Peyer's patch (tissue), 4 donors: ENCODE measurements around the gene CSGALNACT2. TPM values are rescaled to one million over a fixed set of nuclear protein-coding genes. Genes with fewer than 3 reads are reported as not detected.
A peak's percentile ranks its signal among the peaks of the same experiment; 100 is the strongest.
"Not testable (repeated sequence)": the region's sequence is repeated elsewhere in the genome, so short reads cannot be mapped to it uniquely, and the experiment has no call there.

Source experiments
- DNase-seq, 3 donors: peaks; one replicate each; pipeline ENCODE4 v3.0.0-alpha.2; 2017 to 2019
- H3K27ac ChIP-seq, 4 donors: fragments of 200-600 bp; sonication (generic); one replicate each; pipeline ENCODE4 v1.5.1; 2016 to 2019
- H3K27me3 ChIP-seq, 2 donors: fragments of 200-600 bp; sonication (generic); one replicate each; pipeline ENCODE4 v1.5.1; 2019
- H3K36me3 ChIP-seq, 3 donors: fragments of 200-600 bp; sonication (generic); one replicate each; pipeline ENCODE4 v1.5.1; 2016 to 2019
- H3K4me1 ChIP-seq, 4 donors: fragments of 200-600 bp; sonication (generic); one replicate each; pipeline ENCODE4 v1.5.1; 2016 to 2019
- H3K4me3 ChIP-seq, 4 donors: fragments of 200-600 bp; sonication (generic); 1 replicate in 3 of 4; 2 replicates in 1 of 4; pipeline ENCODE4 v1.5.1; 2016 to 2019; ENCODE audit warnings: mild to moderate bottlenecking in 1 of 4
- H3K9me3 ChIP-seq, 4 donors: fragments of 200-600 bp; sonication (generic); one replicate each; pipeline ENCODE4 v1.5.1; 2016 to 2019; ENCODE audit warnings: mild to moderate bottlenecking in 1 of 4
- POLR2A ChIP-seq, 2 donors: fragments of 450-650 bp; IDR thresholded peaks; one replicate each; pipeline ENCODE4 v1.5.1; 2017; ENCODE audit warnings: antibody characterized with exemption in 2 of 2, mild to moderate bottlenecking in 2 of 2, moderate library complexity in 2 of 2
- total RNA-seq, 4 donors: library from RNA; depleted of rRNA; stranded (reverse); fragments of >200 nt; gene quantifications; one replicate each; pipeline ENCODE4 v1.1.0, GENCODE V29; 2016
- TF ChIP-seq, protein P1 (sequence below), 6 experiments: fragments of 450-650 bp in 4 of 6; fragments of 200-600 bp in 2 of 6; sonication (generic) in 1 of 6; IDR thresholded peaks; one replicate each; pipeline ENCODE4 v1.5.1; 2017 to 2019; ENCODE audit warnings: antibody characterized with exemption in 6 of 6, mild to moderate bottlenecking in 3 of 6, moderate library complexity in 1 of 6

CSGALNACT2 gene
- total RNA-seq, 4 donors from 2014 or later: 5.8 to 24.8 (median 7.9) TPM

- TF ChIP-seq POLR2A (IDR thresholded peaks at IDR 0.05): no peak
- TF ChIP-seq, protein P1, sequence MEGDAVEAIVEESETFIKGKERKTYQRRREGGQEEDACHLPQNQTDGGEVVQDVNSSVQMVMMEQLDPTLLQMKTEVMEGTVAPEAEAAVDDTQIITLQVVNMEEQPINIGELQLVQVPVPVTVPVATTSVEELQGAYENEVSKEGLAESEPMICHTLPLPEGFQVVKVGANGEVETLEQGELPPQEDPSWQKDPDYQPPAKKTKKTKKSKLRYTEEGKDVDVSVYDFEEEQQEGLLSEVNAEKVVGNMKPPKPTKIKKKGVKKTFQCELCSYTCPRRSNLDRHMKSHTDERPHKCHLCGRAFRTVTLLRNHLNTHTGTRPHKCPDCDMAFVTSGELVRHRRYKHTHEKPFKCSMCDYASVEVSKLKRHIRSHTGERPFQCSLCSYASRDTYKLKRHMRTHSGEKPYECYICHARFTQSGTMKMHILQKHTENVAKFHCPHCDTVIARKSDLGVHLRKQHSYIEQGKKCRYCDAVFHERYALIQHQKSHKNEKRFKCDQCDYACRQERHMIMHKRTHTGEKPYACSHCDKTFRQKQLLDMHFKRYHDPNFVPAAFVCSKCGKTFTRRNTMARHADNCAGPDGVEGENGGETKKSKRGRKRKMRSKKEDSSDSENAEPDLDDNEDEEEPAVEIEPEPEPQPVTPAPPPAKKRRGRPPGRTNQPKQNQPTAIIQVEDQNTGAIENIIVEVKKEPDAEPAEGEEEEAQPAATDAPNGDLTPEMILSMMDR (IDR thresholded peaks at IDR 0.05): no peak
- DNase-seq: no peak
Observed at GRCh38 chr10:43136995-43137716, 1.1 kb upstream of the CSGALNACT2 start.

DNA sequence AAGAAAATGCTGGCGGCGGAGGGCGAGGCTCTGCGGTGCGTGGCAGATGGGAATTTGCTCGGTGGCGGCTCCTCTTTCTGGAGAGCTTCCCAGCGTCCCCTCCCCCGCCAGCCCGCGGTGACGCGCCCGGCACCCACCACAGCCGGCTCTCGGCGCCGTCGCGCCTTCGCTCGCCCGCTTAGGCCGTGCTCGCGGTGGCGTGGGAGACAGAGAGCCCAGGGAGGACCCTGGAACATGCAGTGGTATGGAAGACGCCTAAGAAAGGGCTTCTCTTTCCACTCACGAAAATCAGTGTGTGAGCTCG is 576 bp upstream of the CSGALNACT2 start:
- Histone ChIP-seq H3K9me3 (no peaks in the 10 kb centered on the region), H3K36me3 (no peaks in the 10 kb centered on the region), H3K27ac (peak overlapping the region; percentile 91 to 97 (median 94)), H3K27me3 (no peaks in the 10 kb centered on the region), H3K4me1 (peaks cover 0 to 20% (median 2%) of the 10 kb centered on the region in 4 donors), H3K4me3 (peak overlapping the region; percentile 71 to 90 (median 85))
- peak in 2 of 3 donors; percentile 33 to 62 for DNase-seq
- TF ChIP-seq, protein P1 (IDR thresholded peaks at IDR 0.05): no peak
- TF ChIP-seq POLR2A (IDR thresholded peaks at IDR 0.05): no peak

More at GRCh38 chr10:43136995-43137716, 1.1 kb upstream of the CSGALNACT2 start:
- no peaks in the 10 kb centered on the region for H3K36me3 ChIP-seq
- H3K4me3 ChIP-seq: peak overlapping the region; percentile 71 to 90 (median 85)
- no peaks in the 10 kb centered on the region for H3K9me3 ChIP-seq
- H3K27me3 ChIP-seq: no peaks in the 10 kb centered on the region
- H3K27ac ChIP-seq: peak overlapping the region; percentile 91 to 97 (median 94)
- peaks cover 0 to 20% (median 2%) of the 10 kb centered on the region in 4 donors for H3K4me1 ChIP-seq

DNA sequence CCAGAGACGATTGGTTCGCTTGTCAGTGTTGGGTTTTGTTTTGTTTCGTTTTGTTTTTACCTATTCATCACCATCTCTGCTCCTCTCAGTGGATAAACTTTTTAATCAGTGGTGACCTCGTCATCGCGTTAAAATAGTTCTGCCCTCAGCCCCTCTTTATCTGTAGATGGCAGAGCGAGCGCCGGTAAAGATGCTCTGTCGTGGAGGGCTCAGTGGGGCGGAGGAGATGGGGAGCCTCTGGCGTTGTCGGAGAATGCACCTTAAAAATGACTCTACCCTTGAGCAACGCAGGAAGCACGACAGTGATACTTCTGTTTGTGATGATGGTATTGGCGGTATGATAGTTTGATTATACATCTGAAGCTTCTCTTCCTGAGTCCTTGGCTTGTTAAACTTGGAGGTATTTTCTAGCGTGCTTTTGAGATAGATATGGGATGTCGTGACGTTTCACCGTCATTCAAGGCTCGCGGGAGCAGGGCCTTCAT is 554 bp downstream of the CSGALNACT2 start:
- TF ChIP-seq, protein P1 (IDR thresholded peaks at IDR 0.05): no peak
- TF ChIP-seq POLR2A (IDR thresholded peaks at IDR 0.05): no peak

GRCh38 chr10:43141421-43141820 is 3.2 kb downstream of the CSGALNACT2 start:
- no peak for TF ChIP-seq POLR2A (IDR thresholded peaks at IDR 0.05)
- TF ChIP-seq, protein P1 (IDR thresholded peaks at IDR 0.05): no peak
- Histone ChIP-seq H3K27ac (no peak overlapping the region), H3K4me3 (no peak overlapping the region), H3K27me3 (no peaks in the 10 kb centered on the region), H3K9me3 (no peaks in the 10 kb centered on the region), H3K4me1 (peaks cover 0 to 31% (median 2%) of the 10 kb centered on the region in 4 donors), H3K36me3 (no peaks in the 10 kb centered on the region)
- DNase-seq: no peak

More for the DNA sequence above, 554 bp downstream of the CSGALNACT2 start:
- no peaks in the 10 kb centered on the region for H3K27me3 ChIP-seq
- no peaks in the 10 kb centered on the region for H3K9me3 ChIP-seq
- DNase-seq: peak in 2 of 3 donors; percentile 61 to 72
- H3K27ac ChIP-seq: peak overlapping the region; percentile 91 to 97 (median 94)
- no peaks in the 10 kb centered on the region for H3K36me3 ChIP-seq
- peaks cover 0 to 20% (median 2%) of the 10 kb centered on the region in 4 donors for H3K4me1 ChIP-seq
- H3K4me3 ChIP-seq: peak overlapping the region; percentile 71 to 90 (median 85)

DNA sequence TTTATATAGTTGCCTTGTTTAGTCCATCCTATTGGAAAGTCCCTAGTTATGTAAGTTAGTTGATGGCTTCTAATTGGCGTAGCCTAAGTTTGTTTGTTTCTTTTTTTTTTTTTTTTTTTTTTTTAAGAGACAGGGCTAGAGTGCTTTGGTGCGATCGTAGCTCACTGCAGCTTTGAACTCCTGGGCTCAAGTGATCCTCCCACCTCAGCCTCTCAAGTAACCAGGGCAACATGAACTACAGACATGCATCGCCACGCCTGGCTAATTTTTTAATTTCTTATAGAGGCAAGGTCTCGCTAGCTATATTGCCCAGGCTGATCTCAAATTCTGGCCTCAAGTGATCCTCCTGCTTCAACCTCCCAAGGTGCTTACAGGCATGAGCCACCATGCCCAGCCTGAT is 7.1 kb downstream of the CSGALNACT2 start:
- TF ChIP-seq POLR2A (IDR thresholded peaks at IDR 0.05): no peak
- TF ChIP-seq, protein P1 (IDR thresholded peaks at IDR 0.05): no peak
- Histone ChIP-seq H3K27me3 (no peaks in the 10 kb centered on the region), H3K4me1 (peaks cover 0 to 23% (median 0%) of the 10 kb centered on the region in 4 donors), H3K9me3 (no peaks in the 10 kb centered on the region), H3K4me3 (no peak overlapping the region), H3K36me3 (no peaks in the 10 kb centered on the region), H3K27ac (no peak overlapping the region)
- DNase-seq: no peak

- H3K9me3 ChIP-seq, H3K36me3 ChIP-seq, H3K4me3 ChIP-seq, H3K27ac ChIP-seq, DNase-seq, H3K27me3 ChIP-seq: not testable (repeated sequence)
- peaks cover 0 to 17% (median 0%) of the 10 kb centered on the region in 4 donors for H3K4me1 ChIP-seq
Observed at GRCh38 chr10:43145936-43146335, 7.7 kb downstream of the CSGALNACT2 start.
